Breast epithelium (tissue), 4 donors: ENCODE data around the gene ME3. TPM values are rescaled to one million over a fixed set of nuclear protein-coding genes. Genes with fewer than 3 reads are reported as not detected.

Source experiments
- DNase-seq, 2 donors: peaks; one replicate each; pipeline ENCODE4 v3.0.0-alpha.2; 2019; ENCODE audit warnings: low spot score in 2 of 2
- H3K27ac ChIP-seq, 2 donors: fragments of 200-600 bp; sonication (generic) in 1 of 2; one replicate each; pipeline ENCODE4 v1.5.1; 2016 to 2019; ENCODE audit warnings: mild to moderate bottlenecking in 1 of 2
- H3K27me3 ChIP-seq, 2 donors: fragments of 200-600 bp; sonication (generic) in 1 of 2; one replicate each; pipeline versions ENCODE4 v1.5.1 to v1.6.0; 2017 to 2019; ENCODE audit warnings: control low read depth in 1 of 2, mild to moderate bottlenecking in 1 of 2
- H3K36me3 ChIP-seq: fragments of 200-600 bp; one replicate; pipeline ENCODE4 v1.5.1; 2019
- H3K4me1 ChIP-seq, 2 donors: fragments of 200-600 bp; sonication (generic); one replicate each; pipeline ENCODE4 v1.5.1; 2016 to 2019; ENCODE audit warnings: control low read depth in 1 of 2
- H3K4me3 ChIP-seq, 3 donors: fragments of 200-600 bp; sonication (generic); 1 replicate in 2 of 3; 2 replicates in 1 of 3; pipeline ENCODE4 v1.5.1; 2016 to 2019; ENCODE audit warnings: mild to moderate bottlenecking in 3 of 3, moderate library complexity in 2 of 3
- H3K9me3 ChIP-seq, 2 donors: fragments of 200-600 bp; sonication (generic) in 1 of 2; one replicate each; pipeline ENCODE4 v1.5.1; 2016 to 2019; ENCODE audit warnings: control low read depth in 1 of 2
- CTCF ChIP-seq, 3 donors: fragments of 450-650 bp; IDR thresholded peaks; one replicate each; pipeline ENCODE4 v1.5.1; 2016 to 2017; ENCODE audit warnings: antibody characterized with exemption in 3 of 3, mild to moderate bottlenecking in 3 of 3, moderate library complexity in 3 of 3
- POLR2A ChIP-seq: fragments of 450-650 bp; IDR thresholded peaks from one replicate; pipeline ENCODE4 v1.6.1; 2016; ENCODE audit warnings: antibody characterized with exemption, mild to moderate bottlenecking, moderate library complexity
- POLR2AphosphoS5 ChIP-seq, 3 donors: sonication (generic); formaldehyde crosslinking; IDR thresholded peaks; one replicate each; pipeline ENCODE4 v1.6.1; 2017; ENCODE audit warnings: antibody characterized with exemption in 3 of 3
- intact Hi-C: fragments of 100-400 bp; cut with DNase I; formaldehyde crosslinking; loops from one replicate; pipeline ENCODE4 v1.15.1; 2023; ENCODE audit warnings: low total_unique reads
- total RNA-seq, 3 donors: library from RNA; depleted of rRNA; stranded (reverse); fragments of >200 nt; gene quantifications; one replicate each; pipeline ENCODE4 v1.1.0, GENCODE V29; 2016

Gene ME3
- total RNA-seq, 3 donors from 2014 or later = 53.0 to 68.5 (median 56.3) TPM

GRCh38 chr11:86693518-86693917, 21.1 kb upstream of the ME3 start:
- no peak for TF ChIP-seq CTCF (IDR thresholded peaks at IDR 0.05)
- TF ChIP-seq POLR2AphosphoS5 (IDR thresholded peaks at IDR 0.05) = no peak
- no peak for TF ChIP-seq POLR2A
- Histone ChIP-seq H3K36me3 (no peaks in the 10 kb centered on the region), H3K9me3 (no peaks in the 10 kb centered on the region), H3K27me3 (no peaks in the 10 kb centered on the region), H3K4me3 (no peak overlapping the region), H3K27ac (no peak overlapping the region), H3K4me1 (peaks cover 0 to 12% of the 10 kb centered on the region in 2 donors)
- intact Hi-C loops = no loop called here
- no peak for DNase-seq

- DNase-seq = no peak
- no peaks in the 10 kb centered on the region for H3K9me3 ChIP-seq
- no peaks in the 10 kb centered on the region for H3K36me3 ChIP-seq
- peaks cover 0 to 12% of the 10 kb centered on the region in 2 donors for H3K4me1 ChIP-seq
- H3K27ac ChIP-seq = no peak overlapping the region
- H3K4me3 ChIP-seq = no peak overlapping the region
- H3K27me3 ChIP-seq = no peaks in the 10 kb centered on the region
- TF ChIP-seq CTCF (IDR thresholded peaks at IDR 0.05) (no peak), POLR2AphosphoS5 (IDR thresholded peaks at IDR 0.05) (no peak), POLR2A (no peak)
- intact Hi-C loops = no loop called here
These were observed 20.3 kb upstream of the ME3 start for GRCh38 chr11:86692746-86693145.

GRCh38 chr11:86692317-86692716, 19.9 kb upstream of the ME3 start:
- no peaks in the 10 kb centered on the region for H3K9me3 ChIP-seq
- H3K4me3 ChIP-seq = no peak overlapping the region
- peaks cover 0 to 12% of the 10 kb centered on the region in 2 donors for H3K4me1 ChIP-seq
- intact Hi-C loops = no loop called here
- no peak for DNase-seq
- H3K27me3 ChIP-seq = no peaks in the 10 kb centered on the region
- no peak overlapping the region for H3K27ac ChIP-seq
- no peaks in the 10 kb centered on the region for H3K36me3 ChIP-seq
- TF ChIP-seq POLR2AphosphoS5 (IDR thresholded peaks at IDR 0.05) = no peak

- no peaks in the 10 kb centered on the region for H3K4me1 ChIP-seq
- H3K27me3 ChIP-seq = no peaks in the 10 kb centered on the region
- no peaks in the 10 kb centered on the region for H3K36me3 ChIP-seq
- TF ChIP-seq POLR2AphosphoS5 (IDR thresholded peaks at IDR 0.05) = no peak
- no peak for TF ChIP-seq POLR2A
- TF ChIP-seq CTCF (IDR thresholded peaks at IDR 0.05) = no peak
- H3K4me3 ChIP-seq = no peak overlapping the region
- no peak for DNase-seq
- H3K27ac ChIP-seq = no peak overlapping the region
- H3K9me3 ChIP-seq = no peaks in the 10 kb centered on the region
- intact Hi-C loops = no loop called here
These were observed 16.2 kb upstream of the ME3 start for GRCh38 chr11:86688398-86689179.

GRCh38 chr11:86687185-86687778, 14.9 kb upstream of the ME3 start:
- no peak overlapping the region for H3K27ac ChIP-seq
- H3K4me3 ChIP-seq = no peak overlapping the region
- intact Hi-C loops = no loop called here
- TF ChIP-seq CTCF (IDR thresholded peaks at IDR 0.05) (no peak), POLR2A (no peak), POLR2AphosphoS5 (IDR thresholded peaks at IDR 0.05) (no peak)
- H3K36me3 ChIP-seq = no peaks in the 10 kb centered on the region
- no peaks in the 10 kb centered on the region for H3K4me1 ChIP-seq
- no peak for DNase-seq
- H3K9me3 ChIP-seq = no peaks in the 10 kb centered on the region
- H3K27me3 ChIP-seq = no peaks in the 10 kb centered on the region
